Measurements from ENCODE around the gene PTAR1.

The PTAR1 gene

DNA sequence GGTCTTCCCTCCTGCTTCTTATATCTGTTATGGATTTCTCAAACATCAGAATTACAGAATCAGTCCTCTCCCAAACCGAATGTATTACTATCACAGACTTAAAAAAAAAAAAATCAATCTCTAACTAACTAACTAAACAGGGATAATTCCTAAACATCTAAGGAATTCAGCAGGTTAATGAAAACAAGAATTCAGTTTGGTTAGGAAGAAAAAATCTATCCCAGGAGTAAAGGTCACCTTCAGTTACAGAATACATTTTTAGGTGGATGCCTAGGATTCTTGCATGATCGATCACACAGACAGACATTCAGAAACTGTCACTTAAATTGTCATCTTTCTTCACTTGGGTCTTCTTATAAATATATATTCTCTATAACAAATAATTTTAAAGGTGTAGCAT, 11.5 kb downstream of the PTAR1 start:
- no peak for DNase-seq

DNA sequence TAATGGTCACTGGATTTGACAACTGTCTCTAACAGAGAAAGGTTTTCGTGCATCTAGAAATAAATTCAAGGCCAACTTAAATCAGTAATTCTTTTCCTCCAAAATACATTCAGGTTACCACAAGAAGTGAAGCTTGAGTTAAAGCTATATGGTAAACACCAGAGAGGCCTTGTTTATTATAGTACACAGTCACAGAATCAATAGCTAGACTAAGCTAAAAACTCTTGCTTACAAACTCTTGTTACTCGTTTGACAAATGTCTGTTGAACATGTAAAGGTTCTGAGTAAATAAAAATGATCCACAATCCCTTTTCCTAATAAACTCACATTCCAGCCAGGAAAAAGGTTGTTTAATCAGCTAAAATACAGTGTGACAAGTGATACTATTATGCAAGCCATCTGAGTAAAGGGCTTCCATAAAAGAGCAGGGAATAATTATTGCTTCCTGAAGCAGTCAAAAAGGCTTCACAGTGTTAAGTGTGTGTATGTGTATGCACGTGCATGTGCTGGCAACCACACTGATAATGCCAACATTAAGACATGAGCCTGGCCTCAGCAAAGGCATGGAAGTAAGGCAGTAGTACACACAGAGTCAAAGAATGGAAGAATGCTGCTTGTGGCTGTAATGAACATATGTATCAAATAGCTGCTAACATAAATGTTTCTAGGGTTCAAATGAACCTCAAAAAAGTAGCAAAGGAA, 12.8 kb downstream of the PTAR1 start:
- no peak for DNase-seq

DNA sequence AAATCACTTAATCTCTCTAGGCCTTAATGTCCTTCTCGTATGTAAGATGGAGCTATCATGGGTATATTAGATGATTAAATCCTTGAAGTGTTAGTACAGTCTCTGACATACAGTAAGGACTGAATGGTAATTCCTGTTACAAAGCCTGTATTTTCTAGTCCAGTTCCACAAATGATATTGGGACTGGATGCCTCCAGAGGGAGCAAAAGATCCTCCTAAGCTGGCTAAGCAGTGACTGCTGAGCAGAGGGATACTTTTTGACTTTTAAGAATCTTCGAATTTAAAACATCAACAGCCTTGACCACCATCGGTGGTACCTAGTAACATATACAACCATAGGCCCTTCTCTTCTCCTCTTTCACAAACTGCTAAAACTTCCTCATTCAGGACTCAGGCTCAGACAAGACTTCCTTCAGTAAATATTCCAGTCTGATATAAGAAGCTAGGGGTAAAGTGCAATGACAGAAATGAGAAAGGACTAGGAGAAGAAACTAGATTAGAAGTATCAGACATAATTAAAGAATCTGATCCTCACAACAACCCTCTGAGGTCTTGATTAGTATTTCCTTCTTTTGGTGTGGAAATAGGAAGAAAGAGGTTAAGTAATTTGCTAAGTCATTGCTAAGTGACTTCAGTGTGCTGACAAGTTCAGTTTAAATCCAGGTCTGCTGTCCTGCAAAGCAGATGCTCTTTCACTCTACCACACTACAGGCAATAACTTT, 13.9 kb downstream of the PTAR1 start:
- DNase-seq = no peak

DNA sequence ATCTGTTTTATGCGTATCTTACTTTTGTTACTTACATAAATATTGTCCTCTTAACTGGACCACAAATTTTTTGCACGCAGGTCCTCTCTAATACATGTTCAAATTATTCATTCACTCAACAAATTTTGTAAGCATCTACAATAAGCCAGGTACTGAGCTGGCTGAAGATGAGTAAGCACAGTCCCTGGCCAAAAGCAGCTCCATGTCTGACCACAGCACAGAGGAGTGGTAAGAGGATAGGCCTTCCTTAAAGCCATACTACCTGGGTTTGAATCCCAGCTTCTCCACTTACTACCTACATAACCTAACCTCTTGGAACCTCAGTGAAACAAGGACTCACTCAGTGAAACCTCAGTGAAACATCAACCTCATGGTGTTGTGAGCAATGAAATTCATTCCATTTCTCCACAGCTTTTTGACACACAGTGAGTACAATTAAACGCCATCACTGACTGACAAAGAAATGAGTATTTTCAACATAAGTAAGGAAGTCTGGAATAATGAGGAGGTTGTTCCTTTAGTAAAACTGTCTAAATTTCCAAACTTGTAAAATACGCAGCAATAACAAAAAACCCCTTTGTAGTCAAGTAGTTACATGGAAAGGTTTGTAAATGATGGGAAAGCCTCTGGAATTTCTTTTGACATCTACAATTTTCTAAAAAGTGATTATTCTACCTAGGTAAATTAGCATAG, 15.0 kb downstream of the PTAR1 start:
- no peak for DNase-seq

DNA sequence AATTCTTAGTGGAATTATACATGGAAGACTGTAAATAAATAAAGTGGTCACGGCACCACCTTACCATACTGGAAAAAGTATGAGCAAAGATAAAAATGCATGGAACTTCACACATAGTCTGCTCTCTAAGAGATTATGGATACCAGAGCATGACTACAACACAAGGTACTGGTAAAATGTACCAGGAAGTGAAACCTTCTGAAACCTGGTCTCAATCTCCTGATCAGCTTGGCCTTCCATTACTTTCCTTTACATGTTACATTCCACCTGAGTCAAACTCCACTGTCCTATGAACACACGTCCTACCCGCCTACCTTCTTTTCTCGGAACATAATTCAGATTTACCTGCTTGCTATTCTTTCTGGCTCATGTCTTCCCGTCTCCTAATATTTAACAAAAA, 15.9 kb downstream of the PTAR1 start:
- DNase-seq = no peak

DNA sequence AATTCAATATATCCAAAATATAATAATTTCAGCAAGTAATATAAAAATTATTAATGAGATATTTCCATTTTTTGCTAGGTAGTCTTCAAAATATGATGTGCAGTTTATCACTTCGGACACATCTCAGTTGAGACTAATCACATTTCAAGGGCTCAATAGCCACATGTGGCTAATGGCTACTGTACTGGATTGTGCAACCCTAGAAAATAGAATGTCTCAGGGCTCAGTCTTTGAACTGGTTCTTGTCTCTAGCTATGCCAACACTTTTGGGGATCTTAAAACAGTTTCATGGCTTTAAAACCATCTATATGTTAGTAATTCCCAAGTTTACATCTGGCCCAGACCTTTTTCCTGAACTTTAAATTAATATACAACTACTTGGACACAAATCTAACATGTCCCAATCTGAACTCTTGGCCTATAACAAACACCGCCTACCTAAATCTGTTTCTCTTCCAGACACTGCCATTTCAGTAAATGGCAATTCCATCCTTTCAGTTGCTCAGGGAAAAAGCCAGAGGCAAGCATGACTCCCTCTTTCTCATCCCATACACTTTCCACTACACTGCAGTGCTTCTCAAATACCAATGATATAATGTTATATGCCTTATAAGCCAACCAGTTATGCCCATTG, 18.8 kb downstream of the PTAR1 start:
- DNase-seq = no peak

DNA sequence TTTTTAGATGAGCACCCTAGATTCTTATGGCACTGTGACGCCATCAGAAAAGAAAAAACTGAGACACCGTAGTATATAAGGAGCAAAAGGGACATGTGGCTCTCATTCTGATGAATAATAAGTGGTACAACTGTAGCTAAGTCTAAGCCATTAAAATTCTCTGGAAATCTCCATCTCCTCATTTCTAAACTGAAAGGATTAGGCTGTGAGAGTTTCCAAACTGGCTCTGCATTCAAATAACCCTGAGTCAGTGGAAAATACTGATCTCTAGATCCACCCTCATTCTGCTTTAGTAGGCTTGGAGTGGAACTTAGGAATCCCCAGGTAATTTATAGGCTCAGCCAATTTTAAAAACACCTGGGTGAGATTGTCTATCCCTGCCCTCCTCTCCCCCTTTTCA, 28.5 kb downstream of the PTAR1 start:
- DNase-seq = no peak

DNA sequence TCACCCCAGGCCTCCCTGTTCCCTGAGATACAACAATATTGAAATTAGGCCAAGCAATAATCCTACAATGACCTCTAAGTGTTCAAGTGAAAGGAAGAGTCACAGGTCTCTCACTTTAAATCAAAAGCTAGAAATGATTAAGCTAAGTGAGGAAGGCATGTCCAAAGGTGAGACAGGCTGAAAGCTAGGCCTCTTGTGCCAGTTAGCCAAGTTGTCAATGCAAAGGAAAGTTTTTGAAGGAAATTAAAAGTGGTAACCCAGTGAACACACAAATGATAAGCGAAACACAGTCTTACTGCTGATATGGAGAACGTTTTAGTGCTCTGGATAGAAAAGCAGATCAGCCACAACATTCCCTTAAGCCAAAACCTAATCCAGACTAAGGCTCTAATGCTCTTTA, 39.8 kb downstream of the PTAR1 start:
- DNase-seq = no peak

DNA sequence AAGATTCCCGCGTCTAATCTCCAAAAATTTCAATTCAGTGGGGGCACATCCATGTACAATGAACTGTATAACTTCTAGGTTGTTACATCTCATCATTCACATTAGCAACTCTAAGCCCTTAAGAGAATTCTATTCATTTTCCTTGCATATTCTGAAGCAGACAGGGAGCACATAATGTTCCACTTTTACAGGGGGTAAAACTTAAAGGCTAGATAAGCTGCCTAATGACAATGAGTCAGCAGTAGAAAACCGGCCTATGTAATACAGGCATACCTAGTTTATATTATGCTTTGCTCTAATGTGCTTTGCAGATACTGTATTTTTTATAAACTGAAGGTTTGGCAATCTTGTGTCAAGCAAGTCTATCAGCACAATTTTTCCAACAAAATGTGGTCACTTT, 40.4 kb downstream of the PTAR1 start:
- no peak for DNase-seq

DNA sequence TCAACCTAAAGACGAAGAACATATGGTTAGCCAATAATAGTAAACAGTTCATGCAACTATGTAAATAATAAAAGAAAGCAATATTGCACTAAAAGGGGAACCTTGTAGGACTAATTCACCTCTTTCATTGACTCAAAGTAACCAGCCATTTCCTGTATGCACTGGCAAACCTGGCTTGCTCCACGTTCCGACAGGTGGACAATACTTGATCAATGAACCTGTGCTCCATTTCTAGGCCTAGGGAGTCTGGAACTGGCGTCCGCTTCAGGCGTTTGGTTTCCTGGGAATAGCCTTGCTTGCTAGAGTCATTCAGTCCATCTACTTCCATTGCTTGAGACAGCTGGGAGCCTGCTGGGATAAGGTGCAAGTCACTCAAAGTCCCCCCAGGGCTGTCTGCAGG, 41.6 kb downstream of the PTAR1 start:
- no peak for DNase-seq

DNA sequence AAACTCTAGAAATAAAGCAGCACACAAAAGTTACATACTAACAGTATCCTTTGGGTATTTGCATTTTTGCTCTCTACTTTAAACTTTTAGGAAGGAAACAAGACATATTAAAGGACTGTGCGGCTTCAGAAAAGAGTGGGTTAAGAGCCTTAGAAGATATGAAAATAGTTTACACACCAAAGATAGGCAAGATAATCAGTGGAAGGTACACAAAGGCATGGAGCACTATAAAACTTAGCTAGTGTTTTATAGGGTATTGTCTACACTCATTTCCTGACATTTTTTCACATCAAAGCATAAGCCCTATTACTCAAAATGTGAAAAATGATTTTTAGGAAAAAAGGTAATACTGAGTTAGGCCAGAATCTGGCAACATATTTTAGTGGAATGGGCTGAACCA, 44.0 kb downstream of the PTAR1 start:
- DNase-seq = no peak

DNA sequence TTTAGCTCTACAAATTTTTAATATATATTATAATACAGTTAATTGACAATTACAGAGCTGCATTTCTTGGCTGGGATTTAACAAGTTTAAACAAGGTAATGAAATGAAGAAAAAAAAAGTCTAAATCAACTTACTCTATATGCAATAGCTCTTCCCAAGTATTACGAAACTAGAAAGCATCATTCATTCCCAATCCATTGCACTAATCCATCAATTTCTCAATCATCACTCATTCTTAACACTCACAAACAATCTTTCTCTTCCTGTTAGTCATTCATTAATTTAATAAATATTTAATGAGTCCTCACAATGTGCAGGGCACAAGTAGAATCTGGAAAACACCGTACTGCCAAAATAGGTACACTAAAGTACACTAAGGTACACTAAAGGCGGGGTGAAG, 44.7 kb downstream of the PTAR1 start:
- no peak for DNase-seq

DNA sequence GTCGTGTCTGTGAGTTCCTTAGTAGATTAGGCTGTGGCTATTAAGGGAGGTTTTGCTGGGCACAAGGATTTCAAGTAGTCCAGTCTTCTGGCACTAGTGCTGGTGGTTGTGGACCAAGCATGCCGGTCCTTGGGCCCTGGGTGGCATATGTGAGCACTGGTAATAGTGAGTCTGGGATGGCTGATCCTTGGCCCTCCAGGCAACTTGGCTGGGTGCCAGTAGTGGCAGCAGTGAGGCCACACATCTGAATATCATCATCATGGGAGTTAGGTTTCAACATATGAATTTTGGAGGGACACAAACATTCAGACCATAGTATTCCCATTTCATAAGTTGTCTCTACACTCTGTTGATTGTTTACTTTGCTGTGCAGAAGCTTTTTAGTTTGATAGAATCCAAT, 62.3 kb downstream of the PTAR1 start:
- DNase-seq = no peak

DNA sequence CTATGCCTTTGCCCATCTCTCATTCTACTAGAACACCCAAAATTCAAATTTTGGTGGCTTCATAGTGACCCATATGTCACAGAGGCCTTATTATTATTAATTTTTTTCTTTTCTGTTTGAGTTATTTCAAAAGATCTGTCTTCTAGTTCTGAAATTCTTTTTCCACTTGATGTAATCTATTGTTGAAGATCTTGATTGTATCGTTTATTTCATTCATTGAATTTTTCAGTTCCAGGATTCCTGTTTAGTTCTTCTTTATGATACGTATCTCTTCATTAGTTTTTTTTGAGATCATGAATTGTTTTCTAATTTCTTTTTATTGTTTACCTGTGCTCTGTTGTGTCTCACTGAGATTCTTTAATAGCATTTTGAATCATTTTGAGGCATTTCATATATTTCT, 63.0 kb downstream of the PTAR1 start:
- DNase-seq = no peak

DNA sequence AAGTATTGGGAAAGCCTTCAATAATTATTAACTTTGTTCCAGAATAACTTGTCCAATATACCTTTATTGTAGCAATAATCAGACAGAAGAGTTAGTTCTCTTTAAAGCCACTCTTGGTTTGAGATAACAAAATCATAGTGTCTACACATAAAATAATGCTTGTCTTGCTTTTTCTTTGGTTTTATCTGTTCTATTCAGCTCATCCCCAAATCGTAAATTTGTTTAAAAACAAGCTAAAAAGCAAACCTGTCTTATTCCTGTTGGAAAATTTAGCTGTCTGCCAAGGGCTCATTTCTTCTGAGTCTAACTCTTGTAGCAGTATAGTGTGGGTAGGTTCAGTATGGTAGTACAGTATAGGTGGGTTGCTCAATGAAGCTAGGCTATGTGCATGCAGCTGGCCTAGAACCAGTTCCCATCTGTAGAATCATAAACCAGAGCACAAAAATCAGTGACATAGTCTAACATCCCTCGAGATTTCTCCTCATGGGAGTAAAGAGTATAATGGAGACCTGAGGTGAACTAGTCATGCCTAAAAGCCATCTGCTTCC, 69.7 kb downstream of the PTAR1 start:
- no peak for DNase-seq

DNA sequence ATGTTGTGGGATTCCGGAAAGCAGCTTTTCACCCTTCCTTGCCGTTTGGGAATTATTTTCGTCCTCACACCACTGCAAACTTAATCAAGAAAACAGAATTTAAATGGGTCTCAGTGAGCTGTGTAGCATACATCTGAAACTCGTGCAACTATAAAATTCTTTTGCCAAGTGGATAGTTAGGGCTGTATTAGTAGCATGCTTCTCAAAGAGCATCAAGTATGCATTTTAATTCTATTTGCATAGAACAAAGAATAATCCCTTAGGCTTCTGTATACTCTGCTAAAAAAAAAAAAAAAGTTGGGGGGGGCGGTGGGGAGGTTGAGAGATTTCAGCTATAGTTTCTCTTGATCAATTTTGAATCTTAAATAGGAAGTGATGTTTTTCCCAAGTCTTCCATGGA, 75.9 kb downstream of the PTAR1 start:
- no peak for DNase-seq

DNA sequence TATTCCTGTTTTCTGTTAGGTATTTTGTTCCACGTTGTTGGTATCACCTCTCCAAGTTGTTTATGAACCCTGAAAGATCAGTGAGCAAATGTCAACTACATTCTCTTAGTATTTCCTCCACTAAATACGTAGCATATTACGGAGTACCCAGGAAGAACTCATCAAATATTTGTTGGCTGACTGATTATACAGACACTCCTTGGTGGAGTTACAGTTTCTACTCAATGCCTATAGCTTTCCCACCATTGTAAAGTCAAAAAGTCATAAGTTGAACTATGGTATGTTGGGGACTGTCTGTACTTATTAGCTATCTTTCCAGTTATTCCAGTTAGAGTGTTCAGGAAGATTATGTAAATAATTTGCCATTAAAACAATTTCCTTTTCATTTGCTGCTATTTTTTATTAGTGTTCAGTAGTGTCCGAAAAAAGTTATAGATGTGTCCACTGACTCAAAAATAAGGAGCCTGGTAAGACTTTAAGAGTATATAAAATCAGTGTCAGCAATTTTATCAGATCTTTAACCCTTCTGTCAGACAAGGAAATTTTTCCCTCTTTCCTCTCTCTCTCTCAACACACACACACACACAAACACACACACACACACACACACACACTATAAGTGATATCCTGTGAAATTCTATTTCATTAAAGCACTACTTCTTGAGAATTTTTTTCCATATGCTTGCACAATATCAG, 80.8 kb downstream of the PTAR1 start:
- DNase-seq = no peak

DNA sequence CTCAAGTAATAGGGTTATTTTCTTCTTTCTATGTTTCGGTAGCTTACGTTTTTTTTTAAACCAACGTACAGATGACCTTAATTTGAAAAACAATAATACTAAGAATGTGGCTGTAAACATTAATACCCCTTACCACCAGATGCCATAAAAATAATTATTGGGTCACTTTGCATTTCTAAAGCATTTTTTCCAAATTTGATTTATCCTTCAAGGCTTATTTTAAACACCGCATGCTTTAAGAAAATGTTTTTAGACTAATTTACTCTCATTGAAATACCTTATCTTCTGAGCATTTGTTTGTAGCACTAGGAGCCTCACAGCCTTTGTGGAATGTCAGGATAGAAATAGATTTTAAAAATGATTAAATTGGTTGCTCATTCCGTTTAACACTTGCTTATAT, 81.9 kb downstream of the PTAR1 start:
- DNase-seq = no peak

DNA sequence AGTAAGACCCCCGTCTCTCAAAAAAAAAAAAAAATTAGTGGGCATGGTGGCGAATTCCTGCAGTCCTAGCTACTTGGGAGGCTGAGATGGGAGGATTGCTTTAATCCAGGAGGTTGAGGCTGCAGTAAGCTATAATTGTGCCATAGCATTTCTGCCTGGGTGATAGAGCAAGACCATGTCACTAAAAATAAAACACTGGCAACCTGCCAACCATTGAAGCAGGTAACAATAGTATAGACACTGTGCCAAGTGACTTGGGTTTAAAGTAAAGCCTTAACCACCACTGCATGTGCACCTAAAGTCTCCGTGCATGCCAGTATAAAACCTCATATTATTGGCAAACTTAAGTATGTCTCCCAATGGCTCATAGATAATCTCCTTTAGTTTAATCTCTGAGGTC, 84.2 kb downstream of the PTAR1 start:
- DNase-seq = no peak

DNA sequence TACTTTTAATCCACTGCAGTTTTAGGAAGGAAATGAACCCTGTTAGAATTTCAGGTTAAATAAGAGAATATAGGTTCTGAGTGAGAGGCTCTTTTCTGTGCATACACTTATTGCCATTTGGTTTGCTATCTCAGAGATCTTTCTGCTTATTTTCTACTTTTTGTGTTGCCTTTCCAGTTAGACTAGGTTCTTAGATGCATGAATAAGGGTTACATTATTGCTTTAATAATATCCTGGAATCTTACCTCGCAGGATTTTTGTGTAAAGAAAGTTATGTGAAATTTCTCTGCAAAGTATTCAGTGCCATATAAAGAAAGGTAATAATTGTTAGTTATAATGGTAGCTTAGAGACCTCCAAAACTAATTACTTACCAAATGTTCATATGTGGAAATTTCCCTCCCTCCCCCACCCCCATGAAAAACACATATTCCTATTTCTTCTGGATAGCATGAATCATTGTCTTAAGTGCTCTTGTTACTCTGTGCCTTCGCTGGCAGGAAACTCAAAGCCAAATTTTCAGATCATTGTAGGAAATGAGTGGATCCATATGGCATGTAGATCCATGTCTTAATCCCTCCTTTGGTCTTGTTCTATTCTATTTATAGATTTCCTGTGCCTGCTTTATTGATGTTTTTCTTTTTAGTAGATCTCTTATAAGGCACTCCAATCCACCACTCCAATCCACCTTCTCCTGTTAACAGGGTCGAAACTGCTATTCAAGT, 84.9 kb downstream of the PTAR1 start:
- no peak for DNase-seq

DNA sequence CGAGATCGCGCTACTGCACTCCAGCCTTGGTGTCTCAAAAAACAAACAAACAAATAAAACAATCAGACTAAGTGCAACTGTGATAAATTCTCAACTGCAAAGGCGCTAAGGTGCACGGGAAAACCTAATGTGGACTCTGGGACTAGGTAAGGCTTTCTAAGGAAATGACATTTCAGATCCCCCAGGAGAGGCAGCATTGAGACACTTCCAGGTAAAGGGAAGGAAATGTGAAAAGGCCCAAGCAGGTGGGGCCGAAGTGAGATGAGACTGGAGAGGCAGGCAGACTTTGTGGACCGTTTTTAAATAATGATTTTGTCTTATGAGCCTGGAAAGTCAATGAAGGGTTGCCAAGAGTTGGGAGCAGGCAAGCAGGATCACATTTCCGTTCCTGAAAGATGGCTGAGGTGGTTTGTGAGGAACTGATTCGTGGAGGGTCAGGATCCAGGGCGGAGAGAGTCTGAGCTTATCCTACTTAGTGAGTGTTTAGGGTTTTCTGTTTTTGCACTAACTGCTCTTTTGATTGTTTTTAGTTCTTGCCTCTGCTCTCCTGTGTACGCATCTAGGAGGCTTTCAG, 85.6 kb downstream of the PTAR1 start:
- DNase-seq = no peak

DNA sequence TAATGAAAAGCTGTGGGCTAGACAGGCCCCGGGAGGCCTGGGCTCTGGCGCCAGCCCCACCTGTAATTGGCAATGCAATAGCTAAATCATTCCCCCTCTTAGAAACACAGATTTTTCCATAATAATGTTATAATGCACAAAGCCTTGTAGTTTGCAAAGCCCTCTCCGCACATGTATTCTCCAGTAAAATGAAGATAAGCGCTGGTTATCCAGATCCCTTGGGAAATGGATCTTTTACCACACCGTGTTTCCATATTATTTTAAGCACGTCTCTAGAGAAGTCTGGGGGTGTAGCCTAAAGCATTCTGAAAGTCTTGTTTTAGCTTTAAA, 86.5 kb downstream of the PTAR1 start:
- no peak for DNase-seq
